A549 (cell line): ENCODE results near the gene IL22.

Source experiments
- BHLHE40 ChIP-seq: IDR thresholded peaks from 2 replicates; pipeline ENCODE4 v1.6.1; 2012; ENCODE audit warnings: low read depth, low read length, inconsistent platforms
- CTCF ChIP-seq: fragments of >200 bp; sonication (Bioruptor Twin); formaldehyde crosslinking; IDR thresholded peaks from 3 replicates; pipeline ENCODE4 v1.5.1; 2016
- EP300 ChIP-seq, 2 experiments: fragments of >200 bp; sonication (Bioruptor Twin); formaldehyde crosslinking; IDR thresholded peaks; 2 replicates in 1 of 2; 3 replicates in 1 of 2; pipeline ENCODE4 v1.6.1; 2016 to 2017
- FOSL2 ChIP-seq, 2 experiments: fragments of 450-650 bp in 1 of 2; fragments of >200 bp in 1 of 2; sonication (Bioruptor Twin) in 1 of 2; formaldehyde crosslinking; IDR thresholded peaks; 2 replicates each; pipeline versions ENCODE4 v1.5.0 to v1.6.1; 2016 to 2020; ENCODE audit warnings: mild to moderate bottlenecking in 1 of 2, moderate library complexity in 1 of 2
- HOXB13 ChIP-seq: fragments of 250-450 bp; sonication (Bioruptor Pico); IDR thresholded peaks from 2 replicates; pipeline ENCODE4 v1.5.0; 2020; ENCODE audit warnings: low read depth, mild to moderate bottlenecking, moderate library complexity
- JUNB ChIP-seq: fragments of >200 bp; sonication (Bioruptor Twin); formaldehyde crosslinking; IDR thresholded peaks from 2 replicates; pipeline ENCODE4 v1.6.1; 2016
- POLR2A ChIP-seq: IDR thresholded peaks from 2 replicates; pipeline ENCODE4 v1.6.1; 2012; ENCODE audit warnings: mild to moderate bottlenecking, low read length
- RAD21 ChIP-seq, 2 experiments: fragments of >200 bp in 1 of 2; sonication (Bioruptor Twin) in 1 of 2; formaldehyde crosslinking in 1 of 2; IDR thresholded peaks in 1 of 2; conservative IDR thresholded peaks in 1 of 2; 2 replicates in 1 of 2; 3 replicates in 1 of 2; pipeline ENCODE4 v1.6.1; 2012 to 2018; ENCODE audit warnings: inconsistent platforms in 1 of 2
- RCOR1 ChIP-seq: fragments of 150-350 bp; IDR thresholded peaks from 2 replicates; pipeline ENCODE4 v1.6.1; 2014; ENCODE audit warnings: antibody characterized with exemption, low read length, low read depth
- RFX5 ChIP-seq: fragments of 450-650 bp; IDR thresholded peaks from 2 replicates; pipeline ENCODE4 v1.7.1; 2014; ENCODE audit warnings: antibody characterized with exemption, mild to moderate bottlenecking, moderate library complexity
- SMC3 ChIP-seq: fragments of >200 bp; sonication (Bioruptor Twin); formaldehyde crosslinking; IDR thresholded peaks from 3 replicates; pipeline ENCODE4 v1.6.1; 2018; ENCODE audit warnings: inconsistent platforms
- TP53 ChIP-seq: fragments of 250-450 bp; sonication (Bioruptor Pico); IDR thresholded peaks from 2 replicates; pipeline ENCODE4 v1.5.0; 2021; ENCODE audit warnings: mild to moderate bottlenecking, moderate library complexity
- ZNF302 ChIP-seq: fragments of 250-450 bp; sonication (Bioruptor Pico); IDR thresholded peaks from 2 replicates; pipeline ENCODE4 v1.9.0; 2021; ENCODE audit warnings: inconsistent platforms, mild to moderate bottlenecking, moderate library complexity
- TF ChIP-seq, protein P1 (sequence below): IDR thresholded peaks from 2 replicates; pipeline ENCODE4 v1.6.1; 2012

DNA sequence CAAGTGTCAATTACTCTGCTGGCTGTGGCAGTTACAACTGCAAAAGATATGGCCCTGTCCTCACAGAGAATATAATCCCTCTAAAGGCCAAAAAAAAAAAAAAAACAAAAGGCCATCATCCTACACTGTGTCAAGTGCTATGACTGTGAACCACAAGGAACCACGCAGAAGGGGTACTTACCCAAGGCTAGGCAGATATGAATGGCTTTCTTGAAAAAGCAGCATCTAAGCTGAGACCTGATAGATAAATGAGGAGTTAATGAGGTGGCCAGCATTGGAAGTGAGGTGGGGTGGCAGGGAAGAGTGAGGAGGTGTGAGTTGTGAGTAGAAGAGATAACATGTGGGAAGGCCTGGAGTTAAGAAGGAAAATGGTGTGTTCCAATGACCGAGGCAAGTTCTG is 16.4 kb upstream of the IL22 start:
- no peak for TF ChIP-seq POLR2A
- TF ChIP-seq SMC3 = no peak
- TF ChIP-seq FOSL2 (IDR thresholded peaks at IDR 0.05) = no peak
- no peak for TF ChIP-seq FOSL2 (CRISPR knock-in tag; IDR thresholded peaks at IDR 0.05)
- no peak for TF ChIP-seq CTCF
- no peak for TF ChIP-seq TP53
- no peak for TF ChIP-seq JUNB
- no peak for TF ChIP-seq RCOR1
- no peak for TF ChIP-seq RFX5
- TF ChIP-seq EP300 (IDR thresholded peaks at IDR 0.05) = no peak
- no peak for TF ChIP-seq ZNF302 (CRISPR knock-in tag)
- TF ChIP-seq, protein P1, sequence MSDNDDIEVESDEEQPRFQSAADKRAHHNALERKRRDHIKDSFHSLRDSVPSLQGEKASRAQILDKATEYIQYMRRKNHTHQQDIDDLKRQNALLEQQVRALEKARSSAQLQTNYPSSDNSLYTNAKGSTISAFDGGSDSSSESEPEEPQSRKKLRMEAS = no peak
- TF ChIP-seq BHLHE40 = no peak
- TF ChIP-seq RAD21 (conservative IDR thresholded peaks at IDR 0.05 in 1 of 2, IDR thresholded peaks at IDR 0.05 in 1 of 2) = no peak
- TF ChIP-seq HOXB13 (CRISPR knock-in tag) = no peak
